Endothelial cell of umbilical vein (primary cell): ENCODE results near the gene BMPR1A. TPM values are rescaled to one million over a fixed set of nuclear protein-coding genes. Genes with fewer than 3 reads are reported as not detected.

Experiments used
- BruUV-seq: library from RNA; stranded (reverse); fragments of 400-500 nt; replicated peaks from 2 replicates; lab custom pipeline; 2021; lab: Mats Ljungman, UMichigan
- CTCF ChIA-PET: fragments of 300-600, 350-600 bp; sonication (Branson Sonifier 250); formaldehyde crosslinking; loops from one replicate; lab custom pipeline; 2021; ENCODE audit warnings: antibody characterized with exemption, inconsistent platforms; lab: Charles Lee
- POLR2A ChIA-PET: fragments of 300-600, 350-600 bp; sonication (Branson Sonifier 250); formaldehyde crosslinking; loops from one replicate; lab custom pipeline; 2021; ENCODE audit warnings: antibody characterized with exemption, inconsistent platforms; lab: Charles Lee
- DNase-seq: peaks from one replicate; pipeline ENCODE4 v3.0.0-alpha.2; 2011; ENCODE audit warnings: low read depth, low spot score
- FAIRE-seq: peaks from 2 replicates; lab custom pipeline; 2011; peaks lifted over from hg19 to GRCh38; lab: Jason Lieb, UNC
- H2AFZ ChIP-seq: 2 replicates; pipeline ENCODE4 v1.6.0; 2012; ENCODE audit warnings: low read depth, low read length, control low read depth, inconsistent platforms
- H3K27ac ChIP-seq: 2 replicates; pipeline ENCODE4 v1.5.1; 2011; ENCODE audit warnings: low read depth, mild to moderate bottlenecking, control low read depth, low read length, moderate library complexity; ENCODE audit not compliant: insufficient read depth
- H3K27me3 ChIP-seq, 2 experiments: 2 replicates each; pipeline versions ENCODE4 v1.6.0 to v1.6.1; 2011; ENCODE audit warnings: low read length in 2 of 2, mixed read lengths in 1 of 2; ENCODE audit not compliant: control insufficient read depth in 2 of 2, insufficient read depth in 2 of 2
- H3K36me3 ChIP-seq, 2 experiments: 2 replicates in 1 of 2; 3 replicates in 1 of 2; pipeline ENCODE4 v1.5.1; 2011; ENCODE audit warnings: low read length in 2 of 2, mild to moderate bottlenecking in 1 of 2, moderate library complexity in 1 of 2; ENCODE audit not compliant: control insufficient read depth in 2 of 2, insufficient read depth in 2 of 2; ENCODE audit errors: extremely low read depth in 1 of 2
- H3K4me1 ChIP-seq: 3 replicates; pipeline ENCODE4 v1.5.1; 2011; ENCODE audit warnings: mild to moderate bottlenecking, low read length; ENCODE audit not compliant: control insufficient read depth, insufficient read depth; ENCODE audit errors: extremely low read depth
- H3K4me2 ChIP-seq: 2 replicates; pipeline ENCODE4 v1.6.1; 2011; ENCODE audit warnings: low read length, control low read depth, mixed read lengths; ENCODE audit not compliant: insufficient read depth
- H3K4me3 ChIP-seq, 3 experiments: fragments of 200-600 bp in 1 of 3; sonication (generic), shearing (Covaris generic) in 1 of 3; replicated peaks in 1 of 3; 2 replicates each; pipeline ENCODE4 v1.5.1; 2011 to 2016; ENCODE audit warnings: control low read depth in 3 of 3, low read length in 3 of 3, mild to moderate bottlenecking in 2 of 3, inconsistent platforms in 1 of 3, low read depth in 1 of 3, moderate library complexity in 1 of 3; ENCODE audit not compliant: insufficient read depth in 1 of 3
- H3K79me2 ChIP-seq: 2 replicates; pipeline ENCODE4 v1.6.0; 2012; ENCODE audit warnings: low read length, inconsistent platforms; ENCODE audit not compliant: control insufficient read depth, insufficient read depth
- H3K9ac ChIP-seq: replicated peaks from 2 replicates; pipeline ENCODE3; 2011; ENCODE audit warnings: low read length, control low read depth; ENCODE audit not compliant: insufficient read depth; ENCODE audit errors: extremely low read depth
- H3K9me1 ChIP-seq: replicated peaks from 3 replicates; pipeline ENCODE4 v1.6.0; 2011; ENCODE audit warnings: mild to moderate bottlenecking, low read length; ENCODE audit not compliant: control insufficient read depth, insufficient read depth; ENCODE audit errors: extremely low read depth
- H3K9me3 ChIP-seq: replicated peaks from 2 replicates; pipeline ENCODE4 v1.5.1; 2012; ENCODE audit warnings: low read length, inconsistent platforms; ENCODE audit not compliant: control insufficient read depth, insufficient read depth
- H4K20me1 ChIP-seq: replicated peaks from 2 replicates; pipeline ENCODE3; 2011; ENCODE audit warnings: mild to moderate bottlenecking, low read length; ENCODE audit not compliant: control insufficient read depth, insufficient read depth; ENCODE audit errors: extremely low read depth
- EZH2 ChIP-seq: IDR thresholded peaks from 2 replicates; pipeline ENCODE4 v1.6.1; 2012; ENCODE audit warnings: borderline replicate concordance, low read depth, mild to moderate bottlenecking, moderate library complexity, low read length, inconsistent platforms; ENCODE audit not compliant: severe bottlenecking
- FOS ChIP-seq: IDR thresholded peaks from 2 replicates; pipeline ENCODE4 v1.6.1; 2011; ENCODE audit warnings: mild to moderate bottlenecking, low read length, moderate library complexity, borderline replicate concordance; ENCODE audit not compliant: insufficient read depth
- GATA2 ChIP-seq: IDR thresholded peaks from 2 replicates; pipeline ENCODE4 v1.7.0; 2011; ENCODE audit warnings: low read depth, mild to moderate bottlenecking, moderate library complexity, mixed read lengths, low read length; ENCODE audit not compliant: insufficient read length, insufficient read depth
- JUN ChIP-seq: IDR thresholded peaks from 2 replicates; pipeline ENCODE4 v1.6.1; 2011; ENCODE audit warnings: borderline replicate concordance, low read depth; ENCODE audit not compliant: insufficient read length, insufficient read depth
- POLR2A ChIP-seq: IDR thresholded peaks from 2 replicates; pipeline ENCODE4 v1.6.1; 2012; ENCODE audit warnings: low read depth, mild to moderate bottlenecking, control low read depth, low read length
- POLR2AphosphoS5 ChIP-seq: IDR thresholded peaks from 2 replicates; pipeline ENCODE4 v1.6.1; 2012; ENCODE audit warnings: low read depth, mild to moderate bottlenecking, control low read depth, low read length, moderate library complexity; ENCODE audit not compliant: insufficient read depth
- dilution Hi-C: fragments of 300-500 bp; cut with MboI; formaldehyde crosslinking; loops from one replicate; pipeline ENCODE4 v1.15.0; 2019; ENCODE audit warnings: low sequenced_read_pairs; ENCODE audit not compliant: extremely low pct_ligation_motif_present
- intact Hi-C: fragments of 100-400 bp; cut with micrococcal nuclease; formaldehyde crosslinking; loops from one replicate; pipeline ENCODE4 v1.10.0; 2022
- polyA plus RNA-seq, 4 experiments: library from polyadenylated mRNA; depleted of rRNA in 3 of 4; stranded (reverse) in 3 of 4; unstranded in 1 of 4; fragments of >200 nt; gene quantifications; 2 replicates each; pipeline versions ENCODE4 v1.2.1 to v1.2.3, GENCODE V29; 2011 to 2012; ENCODE audit warnings: missing spikeins in 1 of 4
- total RNA-seq: library from RNA; stranded (reverse); gene quantifications from 2 replicates; pipeline ENCODE4 v1.2.3, GENCODE V29; 2021
- TF ChIP-seq, protein P1 (sequence below): IDR thresholded peaks from 2 replicates; pipeline ENCODE4 v1.6.1; 2011; ENCODE audit not compliant: insufficient read depth, insufficient read length

The BMPR1A gene
- total and polyA plus RNA-seq, 2 donors (not counting 3 experiments of a cell fraction or from before 2014, with no cell fraction given), result not detected

DNA sequence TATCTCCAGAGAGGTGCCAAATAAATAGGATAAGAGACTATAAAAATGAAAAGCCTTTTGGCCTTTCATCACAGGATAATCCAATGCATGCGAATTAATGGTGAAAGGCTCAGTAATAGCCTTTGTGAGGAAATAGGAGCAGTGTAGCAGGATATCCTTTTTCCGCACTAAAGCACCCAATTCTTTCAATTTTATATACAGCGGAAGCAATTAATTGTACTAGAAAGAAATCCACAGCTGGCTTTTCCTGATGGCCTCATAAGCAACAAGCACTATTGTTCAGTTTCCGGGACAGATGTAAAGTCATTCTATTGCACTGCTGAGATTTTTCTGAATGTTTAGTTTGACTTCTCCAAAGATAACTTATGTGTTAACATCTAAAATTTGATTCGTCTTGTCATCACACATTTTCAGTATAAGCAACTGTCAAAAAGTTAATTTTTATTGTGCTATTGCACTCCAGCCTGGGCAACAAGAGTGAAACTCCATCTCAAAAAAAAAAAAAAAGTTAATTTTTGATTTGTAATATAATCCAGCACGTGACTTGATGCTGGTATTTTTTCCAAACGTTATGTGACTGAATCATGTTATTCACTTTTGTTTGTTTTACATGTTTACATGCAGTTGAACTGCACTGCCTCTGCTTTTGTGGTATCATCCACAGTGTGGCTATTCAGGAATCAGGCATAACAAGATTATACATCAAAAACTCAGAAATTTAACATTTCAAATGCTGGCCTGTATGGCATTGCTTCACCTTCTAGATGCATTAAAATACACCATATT is 8.4 kb upstream of the BMPR1A start:
- H2AFZ ChIP-seq, result no peak overlapping the region
- TF ChIP-seq EZH2, result no peak
- peak; percentile 73 for TF ChIP-seq FOS
- TF ChIP-seq JUN, result peak; percentile 54
- TF ChIP-seq, protein P1, sequence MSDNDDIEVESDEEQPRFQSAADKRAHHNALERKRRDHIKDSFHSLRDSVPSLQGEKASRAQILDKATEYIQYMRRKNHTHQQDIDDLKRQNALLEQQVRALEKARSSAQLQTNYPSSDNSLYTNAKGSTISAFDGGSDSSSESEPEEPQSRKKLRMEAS, result no peak
- peak; percentile 99 for TF ChIP-seq POLR2AphosphoS5
- TF ChIP-seq GATA2, result peak; percentile 76
- TF ChIP-seq POLR2A, result peak; percentile 46
- peaks cover 12% of the 10 kb centered on the region for H3K4me1 ChIP-seq
- peak; percentile 94 for FAIRE-seq
- intact Hi-C loops, result loop anchor here (1.0 to 5.0 kb wide), 5 partner anchors 8 to 209 kb away; partner anchors contain the start of genes BMPR1A, MMRN2 and SNCG
- BruUV-seq, result no TSS peak
- H3K9me1 ChIP-seq, result no peaks in the 10 kb centered on the region
- peak; percentile 92 for DNase-seq
- H3K79me2 ChIP-seq, result no peaks in the 10 kb centered on the region
- H3K27ac ChIP-seq, result no peak overlapping the region
- no peak overlapping the region for H3K9ac ChIP-seq
- dilution Hi-C loops, result no loop called here
- CTCF ChIA-PET, result interaction anchor here (1.0 to 1.5 kb wide), 2 partner anchors 10 to 152 kb away, joined by 3 read pairs; no protein-coding TSS in a partner anchor
- no peak overlapping the region for H3K4me2 ChIP-seq
- H4K20me1 ChIP-seq, result peaks cover 8% of the 10 kb centered on the region
- H3K36me3 ChIP-seq, result no peaks in the 10 kb centered on the region
- no peak overlapping the region for H3K4me3 ChIP-seq
- peaks cover 2% of the 10 kb centered on the region for H3K9me3 ChIP-seq
- POLR2A ChIA-PET, result interaction anchor here (0.7 kb wide), 1 partner anchor 47 kb away, joined by 3 read pairs; no protein-coding TSS in a partner anchor
- H3K27me3 ChIP-seq, result peaks cover 47 to 67% of the 10 kb centered on the region in 2 experiments
